OCI-LY3 (cell line): ENCODE data around the gene FNBP1.

Source experiments
- H2AFZ ChIP-seq: fragments of 200-600, 300-600 bp; shearing (Covaris generic); 2 replicates; pipeline ENCODE4 v1.6.0; 2014; ENCODE audit warnings: antibody characterized with exemption, low read depth, low read length
- H3K27ac ChIP-seq: fragments of 200-600, 300-600 bp; sonication (generic); 2 replicates; pipeline ENCODE4 v1.5.1; 2014; ENCODE audit warnings: mild to moderate bottlenecking, low read length, moderate library complexity, mixed read lengths
- H3K27me3 ChIP-seq: fragments of 200-600, 300-600 bp; sonication (generic); 2 replicates; pipeline ENCODE4 v1.6.1; 2014; ENCODE audit warnings: low read depth, low read length, mixed read lengths
- H3K36me3 ChIP-seq: fragments of 200-600, 300-600 bp; sonication (generic); replicated peaks from 2 replicates; pipeline ENCODE3; 2014; ENCODE audit warnings: low read depth, low read length, mixed read lengths
- H3K4me1 ChIP-seq: fragments of 300-600, 200-600 bp; sonication (generic); 2 replicates; pipeline ENCODE4 v1.6.1; 2014; ENCODE audit warnings: low read length, mixed read lengths
- H3K4me2 ChIP-seq: fragments of 200-600, 300-600 bp; sonication (generic); 2 replicates; pipeline ENCODE4 v1.6.1; 2014; ENCODE audit warnings: low read length, mixed read lengths
- H3K4me3 ChIP-seq: fragments of 300-600, 200-600 bp; sonication (generic); 2 replicates; pipeline ENCODE4 v1.5.1; 2014; ENCODE audit warnings: antibody characterized with exemption, mild to moderate bottlenecking, low read length, moderate library complexity
- H3K79me2 ChIP-seq: fragments of 300-600, 200-600 bp; shearing (Covaris generic); 2 replicates; pipeline ENCODE4 v1.6.1; 2014; ENCODE audit warnings: mild to moderate bottlenecking, low read length, mixed read lengths
- H3K9ac ChIP-seq: fragments of 300-600, 200-600 bp; shearing (Covaris generic); 2 replicates; pipeline ENCODE4 v1.6.0; 2014; ENCODE audit warnings: mild to moderate bottlenecking, low read length, moderate library complexity
- H3K9me3 ChIP-seq: fragments of 200-600, 300-600 bp; shearing (Covaris generic); 2 replicates; pipeline ENCODE4 v1.6.1; 2014; ENCODE audit warnings: low read length, mixed read lengths; ENCODE audit not compliant: insufficient read depth
- H4K20me1 ChIP-seq: fragments of 200-600, 300-600 bp; sonication (generic); 2 replicates; pipeline ENCODE4 v1.6.1; 2016; ENCODE audit warnings: low read length, mixed read lengths; ENCODE audit not compliant: insufficient read depth
- EZH2phosphoT487 ChIP-seq: fragments of 200-600 bp; shearing (Covaris generic); IDR thresholded peaks from 2 replicates; pipeline ENCODE4 v1.6.1; 2018; ENCODE audit warnings: antibody characterized with exemption, mixed run types, low read depth
- TF ChIP-seq, protein P1 (sequence below): fragments of 200-600, 300-600 bp; sonication (generic); IDR thresholded peaks from 2 replicates; pipeline ENCODE4 v1.5.1; 2014; ENCODE audit warnings: antibody characterized with exemption, low read length, low read depth

FNBP1 gene

DNA sequence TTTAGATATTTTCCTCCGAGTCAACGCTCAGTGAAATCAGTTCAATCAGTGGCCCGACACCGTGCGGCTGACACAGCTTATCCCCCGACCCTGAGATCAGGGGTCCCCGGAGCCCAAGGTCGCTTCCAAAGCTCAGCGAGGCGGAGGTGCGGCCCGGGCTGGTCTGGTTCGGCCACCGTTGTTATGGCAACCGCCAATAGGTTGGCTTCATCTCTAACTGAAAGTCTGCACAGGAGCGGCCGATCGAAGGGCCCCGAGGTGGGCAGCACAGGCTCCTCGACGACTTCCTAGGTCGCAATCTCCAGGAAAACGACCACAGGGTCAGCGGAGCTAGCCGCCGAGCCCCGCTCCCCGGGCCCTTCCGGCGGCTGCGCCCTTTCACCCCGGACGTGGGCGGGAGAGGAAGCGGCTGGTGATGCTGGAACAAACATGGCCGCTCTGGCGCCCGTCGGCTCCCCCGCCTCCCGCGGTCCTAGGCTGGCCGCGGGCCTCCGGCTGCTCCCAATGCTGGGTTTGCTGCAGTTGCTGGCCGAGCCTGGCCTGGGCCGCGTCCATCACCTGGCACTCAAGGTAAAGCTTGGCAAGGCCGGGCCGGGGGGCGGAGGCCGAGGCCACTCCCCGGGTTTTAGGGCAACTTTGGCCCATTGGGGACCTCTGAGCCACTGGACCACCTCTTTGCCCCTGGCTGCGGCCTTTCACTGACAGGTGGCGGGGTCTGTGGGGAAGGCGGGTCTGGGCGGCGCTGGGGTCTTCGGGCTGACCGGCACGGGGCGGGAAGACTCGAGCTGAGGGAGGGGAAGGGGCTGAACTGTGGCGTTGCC is 10.7 kb upstream of the FNBP1 start, which contains the start of gene GPR107:
Gene GPR107 (plus strand): TSS at position 403 of the 821 bp plus-strand sequence. CDS start 27 bp downstream, at position 430.
- peak within 1 kb of the TSS; percentile 79 for H3K9ac ChIP-seq
- H3K9me3 ChIP-seq, result no peaks in the 10 kb centered on the region
- peak within 1 kb of the TSS; percentile 41 for H3K27ac ChIP-seq
- H3K4me1 ChIP-seq, result peaks cover 19% of the 10 kb centered on the region
- no peak for TF ChIP-seq EZH2phosphoT487
- TF ChIP-seq, protein P1, sequence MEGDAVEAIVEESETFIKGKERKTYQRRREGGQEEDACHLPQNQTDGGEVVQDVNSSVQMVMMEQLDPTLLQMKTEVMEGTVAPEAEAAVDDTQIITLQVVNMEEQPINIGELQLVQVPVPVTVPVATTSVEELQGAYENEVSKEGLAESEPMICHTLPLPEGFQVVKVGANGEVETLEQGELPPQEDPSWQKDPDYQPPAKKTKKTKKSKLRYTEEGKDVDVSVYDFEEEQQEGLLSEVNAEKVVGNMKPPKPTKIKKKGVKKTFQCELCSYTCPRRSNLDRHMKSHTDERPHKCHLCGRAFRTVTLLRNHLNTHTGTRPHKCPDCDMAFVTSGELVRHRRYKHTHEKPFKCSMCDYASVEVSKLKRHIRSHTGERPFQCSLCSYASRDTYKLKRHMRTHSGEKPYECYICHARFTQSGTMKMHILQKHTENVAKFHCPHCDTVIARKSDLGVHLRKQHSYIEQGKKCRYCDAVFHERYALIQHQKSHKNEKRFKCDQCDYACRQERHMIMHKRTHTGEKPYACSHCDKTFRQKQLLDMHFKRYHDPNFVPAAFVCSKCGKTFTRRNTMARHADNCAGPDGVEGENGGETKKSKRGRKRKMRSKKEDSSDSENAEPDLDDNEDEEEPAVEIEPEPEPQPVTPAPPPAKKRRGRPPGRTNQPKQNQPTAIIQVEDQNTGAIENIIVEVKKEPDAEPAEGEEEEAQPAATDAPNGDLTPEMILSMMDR, result no peak
- H3K27me3 ChIP-seq, result no peaks in the 10 kb centered on the region
- H4K20me1 ChIP-seq, result 0 out of 2 replicates have a peak, but pooled peaks cover 3% of the 10 kb centered on the region
- peak within 1 kb of the TSS; percentile 89 for H2AFZ ChIP-seq
- peak within 1 kb of the TSS; percentile 95 for H3K4me3 ChIP-seq
- peaks cover 60% of the 10 kb centered on the region for H3K79me2 ChIP-seq
- no peaks in the 10 kb centered on the region for H3K36me3 ChIP-seq
- H3K4me2 ChIP-seq, result peak within 1 kb of the TSS; percentile 99

DNA sequence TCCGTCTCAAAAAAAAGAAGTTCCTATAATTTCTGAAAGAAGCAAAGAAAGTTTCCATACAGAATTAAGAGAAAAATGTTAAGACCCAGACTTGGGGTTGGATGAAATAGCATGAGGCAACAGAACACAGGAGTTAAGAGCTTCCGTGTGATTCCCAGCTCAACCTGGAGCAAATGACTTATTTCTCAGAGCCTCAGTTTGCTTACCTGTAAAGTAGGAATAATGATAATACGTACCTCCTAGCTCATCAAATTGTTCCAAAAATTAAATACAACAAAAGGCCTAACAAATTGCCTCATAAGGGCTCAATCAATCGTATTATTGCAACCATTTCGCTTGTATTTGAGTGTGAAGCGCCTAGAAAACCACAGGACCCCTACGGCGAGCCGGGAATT is 10.1 kb upstream of the FNBP1 start:
- Histone ChIP-seq H3K9ac (peak overlapping the region; percentile 79), H3K79me2 (peaks cover 54% of the 10 kb centered on the region), H4K20me1 (0 out of 2 replicates have a peak, but pooled peaks cover 3% of the 10 kb centered on the region), H2AFZ (peak overlapping the region; percentile 89; the same call in 1 of the 2 replicates), H3K4me2 (peak overlapping the region; percentile 99), H3K4me1 (peaks cover 19% of the 10 kb centered on the region), H3K27me3 (no peaks in the 10 kb centered on the region), H3K9me3 (no peaks in the 10 kb centered on the region), H3K4me3 (peak overlapping the region; percentile 95), H3K27ac (peak overlapping the region; percentile 41; the same call in 1 of the 2 replicates), H3K36me3 (no peaks in the 10 kb centered on the region)
- no peak for TF ChIP-seq EZH2phosphoT487
- TF ChIP-seq, protein P1, result no peak

DNA sequence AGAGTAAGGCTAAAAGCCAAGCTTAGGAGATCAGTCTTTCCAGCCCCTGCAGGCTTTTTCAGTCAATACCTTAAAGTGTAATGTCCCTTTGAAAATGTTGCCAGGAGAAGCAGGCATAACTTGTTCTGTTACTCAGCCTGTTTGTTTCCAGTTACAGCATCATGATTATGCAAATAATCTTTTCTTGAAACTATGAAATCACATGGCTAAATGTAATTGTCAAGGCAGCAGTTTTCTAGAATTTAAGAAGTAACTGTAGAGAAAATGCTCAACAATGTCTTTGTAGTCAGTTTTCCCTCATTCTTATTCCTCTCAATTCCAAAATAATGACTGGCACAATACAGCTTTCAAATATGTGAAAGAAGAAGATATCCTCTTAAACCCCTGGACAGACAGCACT is 8.9 kb upstream of the FNBP1 start:
- Histone ChIP-seq H3K36me3 (no peaks in the 10 kb centered on the region), H3K79me2 (peaks cover 43% of the 10 kb centered on the region), H3K9me3 (no peaks in the 10 kb centered on the region), H3K4me2 (no peak overlapping the region), H3K9ac (no peak overlapping the region), H3K27ac (no peak overlapping the region), H4K20me1 (no peaks in the 10 kb centered on the region), H3K4me3 (no peak overlapping the region), H3K4me1 (peaks cover 19% of the 10 kb centered on the region), H2AFZ (no peak overlapping the region), H3K27me3 (no peaks in the 10 kb centered on the region)
- TF ChIP-seq EZH2phosphoT487, result no peak
- TF ChIP-seq, protein P1, result no peak

DNA sequence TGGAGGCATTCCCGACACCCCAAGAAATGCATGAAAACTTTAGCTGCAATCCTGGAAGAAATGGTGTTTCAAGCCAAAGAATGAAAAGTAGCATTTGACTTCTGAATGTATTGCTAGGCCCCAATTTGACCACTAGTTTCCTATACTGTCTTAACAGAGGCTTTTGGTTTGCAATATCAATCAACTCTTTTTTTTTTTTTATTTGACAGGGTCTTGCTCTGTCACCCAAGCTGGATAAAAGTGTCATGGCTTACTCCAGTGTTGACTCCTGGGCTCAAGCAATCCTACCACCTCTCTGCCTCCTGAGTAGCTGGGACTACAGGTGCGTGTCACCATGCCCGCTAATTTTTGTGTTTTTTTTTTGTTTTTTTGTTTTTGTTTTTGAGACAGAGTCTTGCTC is 7.5 kb upstream of the FNBP1 start:
- Histone ChIP-seq H4K20me1 (no peaks in the 10 kb centered on the region), H3K9ac (no peak overlapping the region), H3K27me3 (no peaks in the 10 kb centered on the region), H3K27ac (no peak overlapping the region), H2AFZ (no peak overlapping the region), H3K4me3 (no peak overlapping the region), H3K9me3 (no peaks in the 10 kb centered on the region), H3K79me2 (peaks cover 43% of the 10 kb centered on the region), H3K36me3 (no peaks in the 10 kb centered on the region), H3K4me1 (peaks cover 25% of the 10 kb centered on the region), H3K4me2 (no peak overlapping the region)
- no peak for TF ChIP-seq EZH2phosphoT487
- TF ChIP-seq, protein P1, result no peak
